ENCODE data around the gene PLK3.

DNA sequence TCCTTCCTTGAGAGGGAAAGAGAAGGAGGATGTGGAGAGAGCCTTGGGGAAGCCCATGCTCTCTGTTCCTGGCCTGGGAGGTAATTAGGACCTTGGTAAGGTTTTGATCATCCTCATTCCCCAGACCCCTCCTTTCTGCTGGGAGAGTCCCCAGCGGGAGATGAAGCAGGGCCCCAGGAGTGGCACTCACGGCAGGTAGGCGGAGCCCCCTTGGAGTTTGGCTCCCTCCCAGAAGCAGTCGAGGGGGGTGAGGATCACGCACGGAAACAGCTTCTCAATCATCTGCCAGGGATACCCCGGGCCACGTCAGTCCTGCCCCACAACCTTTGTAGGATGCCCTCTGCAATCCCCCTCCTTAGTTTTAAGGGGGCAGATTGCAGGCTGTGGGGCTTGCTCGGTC, 31.3 kb downstream of the PLK3 start:
- TF ChIP-seq TFAM (CRISPR knock-in tag; conservative IDR thresholded peaks at IDR 0.05): no peak
- no peak for TF ChIP-seq RBM17 (IDR thresholded peaks at IDR 0.05; ENCODE audit: borderline replicate concordance, low read depth, low read length)
- TF ChIP-seq SMARCA4 (IDR thresholded peaks at IDR 0.05): no peak
- TF ChIP-seq, protein P1, sequence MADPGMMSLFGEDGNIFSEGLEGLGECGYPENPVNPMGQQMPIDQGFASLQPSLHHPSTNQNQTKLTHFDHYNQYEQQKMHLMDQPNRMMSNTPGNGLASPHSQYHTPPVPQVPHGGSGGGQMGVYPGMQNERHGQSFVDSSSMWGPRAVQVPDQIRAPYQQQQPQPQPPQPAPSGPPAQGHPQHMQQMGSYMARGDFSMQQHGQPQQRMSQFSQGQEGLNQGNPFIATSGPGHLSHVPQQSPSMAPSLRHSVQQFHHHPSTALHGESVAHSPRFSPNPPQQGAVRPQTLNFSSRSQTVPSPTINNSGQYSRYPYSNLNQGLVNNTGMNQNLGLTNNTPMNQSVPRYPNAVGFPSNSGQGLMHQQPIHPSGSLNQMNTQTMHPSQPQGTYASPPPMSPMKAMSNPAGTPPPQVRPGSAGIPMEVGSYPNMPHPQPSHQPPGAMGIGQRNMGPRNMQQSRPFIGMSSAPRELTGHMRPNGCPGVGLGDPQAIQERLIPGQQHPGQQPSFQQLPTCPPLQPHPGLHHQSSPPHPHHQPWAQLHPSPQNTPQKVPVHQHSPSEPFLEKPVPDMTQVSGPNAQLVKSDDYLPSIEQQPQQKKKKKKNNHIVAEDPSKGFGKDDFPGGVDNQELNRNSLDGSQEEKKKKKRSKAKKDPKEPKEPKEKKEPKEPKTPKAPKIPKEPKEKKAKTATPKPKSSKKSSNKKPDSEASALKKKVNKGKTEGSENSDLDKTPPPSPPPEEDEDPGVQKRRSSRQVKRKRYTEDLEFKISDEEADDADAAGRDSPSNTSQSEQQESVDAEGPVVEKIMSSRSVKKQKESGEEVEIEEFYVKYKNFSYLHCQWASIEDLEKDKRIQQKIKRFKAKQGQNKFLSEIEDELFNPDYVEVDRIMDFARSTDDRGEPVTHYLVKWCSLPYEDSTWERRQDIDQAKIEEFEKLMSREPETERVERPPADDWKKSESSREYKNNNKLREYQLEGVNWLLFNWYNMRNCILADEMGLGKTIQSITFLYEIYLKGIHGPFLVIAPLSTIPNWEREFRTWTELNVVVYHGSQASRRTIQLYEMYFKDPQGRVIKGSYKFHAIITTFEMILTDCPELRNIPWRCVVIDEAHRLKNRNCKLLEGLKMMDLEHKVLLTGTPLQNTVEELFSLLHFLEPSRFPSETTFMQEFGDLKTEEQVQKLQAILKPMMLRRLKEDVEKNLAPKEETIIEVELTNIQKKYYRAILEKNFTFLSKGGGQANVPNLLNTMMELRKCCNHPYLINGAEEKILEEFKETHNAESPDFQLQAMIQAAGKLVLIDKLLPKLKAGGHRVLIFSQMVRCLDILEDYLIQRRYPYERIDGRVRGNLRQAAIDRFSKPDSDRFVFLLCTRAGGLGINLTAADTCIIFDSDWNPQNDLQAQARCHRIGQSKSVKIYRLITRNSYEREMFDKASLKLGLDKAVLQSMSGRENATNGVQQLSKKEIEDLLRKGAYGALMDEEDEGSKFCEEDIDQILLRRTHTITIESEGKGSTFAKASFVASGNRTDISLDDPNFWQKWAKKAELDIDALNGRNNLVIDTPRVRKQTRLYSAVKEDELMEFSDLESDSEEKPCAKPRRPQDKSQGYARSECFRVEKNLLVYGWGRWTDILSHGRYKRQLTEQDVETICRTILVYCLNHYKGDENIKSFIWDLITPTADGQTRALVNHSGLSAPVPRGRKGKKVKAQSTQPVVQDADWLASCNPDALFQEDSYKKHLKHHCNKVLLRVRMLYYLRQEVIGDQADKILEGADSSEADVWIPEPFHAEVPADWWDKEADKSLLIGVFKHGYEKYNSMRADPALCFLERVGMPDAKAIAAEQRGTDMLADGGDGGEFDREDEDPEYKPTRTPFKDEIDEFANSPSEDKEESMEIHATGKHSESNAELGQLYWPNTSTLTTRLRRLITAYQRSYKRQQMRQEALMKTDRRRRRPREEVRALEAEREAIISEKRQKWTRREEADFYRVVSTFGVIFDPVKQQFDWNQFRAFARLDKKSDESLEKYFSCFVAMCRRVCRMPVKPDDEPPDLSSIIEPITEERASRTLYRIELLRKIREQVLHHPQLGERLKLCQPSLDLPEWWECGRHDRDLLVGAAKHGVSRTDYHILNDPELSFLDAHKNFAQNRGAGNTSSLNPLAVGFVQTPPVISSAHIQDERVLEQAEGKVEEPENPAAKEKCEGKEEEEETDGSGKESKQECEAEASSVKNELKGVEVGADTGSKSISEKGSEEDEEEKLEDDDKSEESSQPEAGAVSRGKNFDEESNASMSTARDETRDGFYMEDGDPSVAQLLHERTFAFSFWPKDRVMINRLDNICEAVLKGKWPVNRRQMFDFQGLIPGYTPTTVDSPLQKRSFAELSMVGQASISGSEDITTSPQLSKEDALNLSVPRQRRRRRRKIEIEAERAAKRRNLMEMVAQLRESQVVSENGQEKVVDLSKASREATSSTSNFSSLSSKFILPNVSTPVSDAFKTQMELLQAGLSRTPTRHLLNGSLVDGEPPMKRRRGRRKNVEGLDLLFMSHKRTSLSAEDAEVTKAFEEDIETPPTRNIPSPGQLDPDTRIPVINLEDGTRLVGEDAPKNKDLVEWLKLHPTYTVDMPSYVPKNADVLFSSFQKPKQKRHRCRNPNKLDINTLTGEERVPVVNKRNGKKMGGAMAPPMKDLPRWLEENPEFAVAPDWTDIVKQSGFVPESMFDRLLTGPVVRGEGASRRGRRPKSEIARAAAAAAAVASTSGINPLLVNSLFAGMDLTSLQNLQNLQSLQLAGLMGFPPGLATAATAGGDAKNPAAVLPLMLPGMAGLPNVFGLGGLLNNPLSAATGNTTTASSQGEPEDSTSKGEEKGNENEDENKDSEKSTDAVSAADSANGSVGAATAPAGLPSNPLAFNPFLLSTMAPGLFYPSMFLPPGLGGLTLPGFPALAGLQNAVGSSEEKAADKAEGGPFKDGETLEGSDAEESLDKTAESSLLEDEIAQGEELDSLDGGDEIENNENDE (IDR thresholded peaks at IDR 0.05; ENCODE audit: low read depth, low read length): no peak
- TF ChIP-seq, protein P2, sequence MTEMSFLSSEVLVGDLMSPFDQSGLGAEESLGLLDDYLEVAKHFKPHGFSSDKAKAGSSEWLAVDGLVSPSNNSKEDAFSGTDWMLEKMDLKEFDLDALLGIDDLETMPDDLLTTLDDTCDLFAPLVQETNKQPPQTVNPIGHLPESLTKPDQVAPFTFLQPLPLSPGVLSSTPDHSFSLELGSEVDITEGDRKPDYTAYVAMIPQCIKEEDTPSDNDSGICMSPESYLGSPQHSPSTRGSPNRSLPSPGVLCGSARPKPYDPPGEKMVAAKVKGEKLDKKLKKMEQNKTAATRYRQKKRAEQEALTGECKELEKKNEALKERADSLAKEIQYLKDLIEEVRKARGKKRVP (CRISPR knock-in tag; IDR thresholded peaks at IDR 0.05): no peak
